ENCODE results near the gene MBP. TPM values are rescaled to one million over a fixed set of nuclear protein-coding genes. Genes with fewer than 3 reads are reported as not detected.
"Not testable (repeated sequence)": the region's sequence is repeated elsewhere in the genome, so short reads cannot be mapped to it uniquely, and the experiment has no call there.

The MBP gene
- total RNA-seq, 2 experiments from 2014 or later, result 35.9 to 36.6 TPM

DNA sequence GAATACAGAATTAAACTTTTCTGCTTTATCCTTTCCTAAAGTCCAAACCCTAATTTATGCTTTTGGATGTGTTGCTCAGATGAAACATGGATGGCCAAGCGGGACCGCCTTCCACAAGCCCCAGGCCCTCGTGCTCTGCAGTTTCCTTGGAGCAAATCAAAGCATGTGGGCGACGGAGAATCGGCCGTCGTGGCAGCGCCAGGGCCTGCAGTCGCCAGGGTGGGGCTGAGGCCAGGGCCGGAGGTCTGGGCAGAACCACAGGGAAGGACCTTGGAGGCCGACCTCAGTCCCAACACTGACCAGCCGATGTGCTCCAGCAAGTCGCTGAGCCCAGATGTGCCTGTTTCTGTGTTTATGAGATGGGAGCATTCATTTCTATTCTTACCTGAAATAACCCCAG, 108.1 kb downstream of the MBP start:
- no peaks in the 10 kb centered on the region for H3K27me3 Mint-ChIP-seq (ENCODE audit: low read depth)
- H3K36me3 Mint-ChIP-seq (ENCODE audit: low read depth), result peaks cover 4% of the 10 kb centered on the region
- no peak overlapping the region for H3K4me3 Mint-ChIP-seq
- CTCF ChIA-PET, result no interaction called here
- no peak for DNase-seq
- H3K9me3 Mint-ChIP-seq, result no peaks in the 10 kb centered on the region
- intact Hi-C loops (cut with micrococcal nuclease), result no loop called here
- H3K4me1 Mint-ChIP-seq (ENCODE audit: low read depth), result peaks cover 3% of the 10 kb centered on the region
- H3K27ac Mint-ChIP-seq, result no peak overlapping the region

DNA sequence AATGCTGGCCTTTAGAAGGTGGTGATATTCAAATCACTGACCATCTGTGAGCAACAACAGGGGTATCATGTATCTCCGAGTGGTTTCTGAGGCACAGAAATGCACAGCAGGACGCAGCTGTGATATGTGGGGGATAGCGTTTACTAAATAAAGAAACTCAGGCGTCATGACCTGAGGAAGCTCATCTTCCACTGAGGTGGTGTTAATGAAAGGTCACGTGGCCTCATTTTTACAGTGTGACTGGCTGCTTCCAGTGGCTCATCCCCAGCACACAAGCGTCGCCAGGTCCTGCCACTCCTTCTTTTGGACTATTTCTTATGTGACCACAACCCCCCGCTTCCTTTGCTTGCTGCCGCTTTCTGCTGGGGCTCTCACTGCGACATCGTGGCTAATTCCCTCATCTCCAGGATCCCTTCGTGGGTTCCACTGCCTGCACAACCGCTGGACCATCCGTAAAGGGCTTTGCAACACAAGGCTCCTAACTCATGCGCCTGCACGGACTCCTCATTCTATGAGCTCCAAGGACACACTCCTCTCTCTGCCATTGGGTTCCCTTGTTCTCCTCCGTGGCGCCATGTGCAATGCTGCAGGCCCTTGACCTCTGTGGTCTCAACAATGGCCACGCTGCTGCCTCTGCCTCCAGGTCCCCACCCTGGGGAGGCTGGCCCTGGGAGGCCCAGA, 109.3 kb downstream of the MBP start:
- peaks cover 9% of the 10 kb centered on the region for H3K36me3 Mint-ChIP-seq (ENCODE audit: low read depth)
- no peaks in the 10 kb centered on the region for H3K9me3 Mint-ChIP-seq
- no peaks in the 10 kb centered on the region for H3K27me3 Mint-ChIP-seq (ENCODE audit: low read depth)
- intact Hi-C loops (cut with micrococcal nuclease), result no loop called here
- DNase-seq, result no peak
- peaks cover 3% of the 10 kb centered on the region for H3K4me1 Mint-ChIP-seq (ENCODE audit: low read depth)
- H3K4me3 Mint-ChIP-seq, result no peak overlapping the region
- CTCF ChIA-PET, result interaction anchor here (0.7 to 0.8 kb wide), 2 partner anchors 31 to 40 kb away, joined by 3 read pairs; no protein-coding TSS in a partner anchor
- no peak overlapping the region for H3K27ac Mint-ChIP-seq

DNA sequence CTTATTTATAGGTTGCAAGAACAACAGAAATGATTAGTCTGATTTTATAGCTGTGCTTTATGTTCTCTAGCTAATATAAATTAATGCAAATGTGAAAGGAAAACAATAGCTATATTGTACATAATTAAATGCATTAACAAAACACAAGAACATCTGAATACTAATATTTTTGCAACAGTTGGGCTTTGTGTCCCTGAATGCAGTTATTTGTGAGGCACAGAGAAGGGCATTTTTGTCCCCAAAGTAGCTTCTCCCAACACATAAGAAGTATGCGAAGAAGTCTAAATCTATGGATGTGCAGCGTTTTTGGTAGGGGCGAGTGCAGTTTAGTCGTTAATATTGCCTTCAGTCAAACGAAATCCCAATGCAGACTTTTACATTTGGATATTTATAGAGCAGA, 110.0 kb downstream of the MBP start:
- H3K4me3 Mint-ChIP-seq, result no peak overlapping the region
- CTCF ChIA-PET, result interaction anchor here (0.7 to 0.8 kb wide), 2 partner anchors 32 to 39 kb away, joined by 3 read pairs; no protein-coding TSS in a partner anchor
- H3K27ac Mint-ChIP-seq, result no peak overlapping the region
- no peaks in the 10 kb centered on the region for H3K27me3 Mint-ChIP-seq (ENCODE audit: low read depth)
- intact Hi-C loops (cut with micrococcal nuclease), result no loop called here
- H3K36me3 Mint-ChIP-seq (ENCODE audit: low read depth), result peaks cover 11% of the 10 kb centered on the region
- no peaks in the 10 kb centered on the region for H3K9me3 Mint-ChIP-seq
- peaks cover 3% of the 10 kb centered on the region for H3K4me1 Mint-ChIP-seq (ENCODE audit: low read depth)
- no peak for DNase-seq

DNA sequence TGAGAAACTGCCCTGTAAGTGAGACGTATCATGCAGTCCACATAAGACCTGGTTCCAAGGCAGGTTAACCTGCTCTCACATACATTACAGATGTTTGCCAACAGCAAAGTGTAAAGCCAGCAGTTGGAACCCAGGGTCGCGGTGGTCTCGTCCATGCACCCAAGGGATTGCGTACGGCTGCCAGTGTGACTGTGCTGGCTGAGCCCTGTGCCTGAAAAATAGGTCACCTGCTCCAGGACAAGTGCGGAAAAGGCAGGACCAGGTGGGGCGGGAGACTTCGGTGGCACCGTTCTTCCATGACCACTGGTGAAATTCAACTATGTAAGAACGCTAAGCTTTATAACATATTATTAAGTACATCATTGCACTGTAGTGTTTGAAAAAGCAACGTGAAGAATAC, 110.5 kb downstream of the MBP start:
- Mint-ChIP-seq H3K4me3 (no peak overlapping the region), H3K27ac (no peak overlapping the region), H3K9me3 (no peaks in the 10 kb centered on the region), H3K4me1 (ENCODE audit: low read depth) (peaks cover 3% of the 10 kb centered on the region), H3K27me3 (ENCODE audit: low read depth) (no peaks in the 10 kb centered on the region), H3K36me3 (ENCODE audit: low read depth) (peaks cover 12% of the 10 kb centered on the region)
- CTCF ChIA-PET, result interaction anchor here (0.8 kb wide), 1 partner anchor 32 kb away, joined by 3 read pairs; no protein-coding TSS in a partner anchor
- no peak for DNase-seq
- intact Hi-C loops (cut with micrococcal nuclease), result no loop called here

DNA sequence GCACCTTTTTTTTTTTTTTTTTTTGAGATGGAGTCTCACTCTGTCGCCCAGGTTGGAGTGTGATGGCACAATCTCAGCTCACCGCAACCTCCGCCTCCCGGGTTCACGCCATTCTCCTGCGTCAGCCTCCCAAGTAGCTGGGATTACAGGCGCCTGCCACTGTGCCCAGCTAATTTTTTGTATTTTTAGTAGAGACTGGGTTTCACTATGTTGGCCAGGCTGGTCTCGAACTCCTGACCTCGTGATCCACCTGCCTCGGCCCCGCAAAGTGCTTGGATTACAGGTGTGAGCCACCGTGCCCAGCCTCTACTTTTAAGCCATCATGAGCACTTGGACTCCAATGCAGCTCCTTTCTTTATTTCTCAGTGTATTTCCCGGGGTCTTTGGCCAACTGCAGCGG, 111.1 kb downstream of the MBP start:
- H3K4me1 Mint-ChIP-seq (ENCODE audit: low read depth); H3K27ac Mint-ChIP-seq; intact Hi-C loops (cut with micrococcal nuclease); H3K4me3 Mint-ChIP-seq; DNase-seq; CTCF ChIA-PET; H3K9me3 Mint-ChIP-seq; H3K27me3 Mint-ChIP-seq (ENCODE audit: low read depth): not testable (repeated sequence)
- H3K36me3 Mint-ChIP-seq (ENCODE audit: low read depth), result peaks cover 14% of the 10 kb centered on the region

DNA sequence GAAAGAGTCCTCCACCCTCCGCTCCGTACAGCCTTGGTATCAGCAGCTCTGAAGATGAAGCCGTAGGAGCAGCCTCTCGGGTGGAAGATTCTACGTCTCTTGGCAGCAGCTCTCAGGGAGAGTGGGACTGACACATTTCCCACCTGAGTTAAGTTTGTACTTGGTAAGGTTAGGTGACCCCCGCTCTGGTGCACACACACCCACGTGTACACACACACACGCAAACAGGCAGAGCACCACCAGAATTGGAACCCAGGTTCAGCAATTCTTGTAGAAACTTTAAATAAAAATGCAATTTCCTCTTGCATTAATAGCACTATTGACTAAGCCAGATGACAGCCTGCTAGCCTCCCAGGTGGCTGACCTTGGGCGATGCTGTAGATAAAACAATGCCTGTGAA, 111.5 kb downstream of the MBP start:
- peaks cover 17% of the 10 kb centered on the region for H3K36me3 Mint-ChIP-seq (ENCODE audit: low read depth)
- DNase-seq, result no peak
- CTCF ChIA-PET, result no interaction called here
- H3K27ac Mint-ChIP-seq, result no peak overlapping the region
- intact Hi-C loops (cut with micrococcal nuclease), result no loop called here
- H3K4me3 Mint-ChIP-seq, result no peak overlapping the region
- H3K27me3 Mint-ChIP-seq (ENCODE audit: low read depth), result no peaks in the 10 kb centered on the region
- peaks cover 6% of the 10 kb centered on the region for H3K4me1 Mint-ChIP-seq (ENCODE audit: low read depth)
- no peaks in the 10 kb centered on the region for H3K9me3 Mint-ChIP-seq

DNA sequence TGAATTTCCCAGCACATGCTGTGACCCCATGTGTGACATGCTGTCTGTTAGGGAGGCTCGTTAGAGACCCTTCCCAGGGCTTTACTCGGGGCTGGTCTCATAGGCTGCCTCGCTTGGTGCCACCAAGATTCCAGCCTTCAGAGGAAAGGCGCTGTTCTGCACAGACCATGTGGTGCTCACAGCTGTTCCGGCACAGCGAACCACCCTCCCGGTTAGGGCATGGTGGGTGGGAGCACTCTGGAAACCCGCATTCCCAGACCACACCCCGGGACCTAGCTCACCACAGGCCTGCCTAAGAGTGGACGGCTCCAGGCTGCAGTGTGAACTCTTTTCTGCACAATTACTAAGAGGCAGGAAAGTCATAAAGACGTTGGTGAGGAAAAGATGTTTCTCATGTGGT, 112.0 kb downstream of the MBP start:
- Mint-ChIP-seq H3K36me3 (ENCODE audit: low read depth) (peaks cover 18% of the 10 kb centered on the region), H3K4me3 (no peak overlapping the region), H3K27me3 (ENCODE audit: low read depth) (no peaks in the 10 kb centered on the region), H3K27ac (no peak overlapping the region), H3K9me3 (no peaks in the 10 kb centered on the region), H3K4me1 (ENCODE audit: low read depth) (peaks cover 6% of the 10 kb centered on the region)
- intact Hi-C loops (cut with micrococcal nuclease), result no loop called here
- CTCF ChIA-PET, result interaction anchor here (0.5 kb wide), 1 partner anchor 632 kb away, joined by 3 read pairs; no protein-coding TSS in a partner anchor
- no peak for DNase-seq

DNA sequence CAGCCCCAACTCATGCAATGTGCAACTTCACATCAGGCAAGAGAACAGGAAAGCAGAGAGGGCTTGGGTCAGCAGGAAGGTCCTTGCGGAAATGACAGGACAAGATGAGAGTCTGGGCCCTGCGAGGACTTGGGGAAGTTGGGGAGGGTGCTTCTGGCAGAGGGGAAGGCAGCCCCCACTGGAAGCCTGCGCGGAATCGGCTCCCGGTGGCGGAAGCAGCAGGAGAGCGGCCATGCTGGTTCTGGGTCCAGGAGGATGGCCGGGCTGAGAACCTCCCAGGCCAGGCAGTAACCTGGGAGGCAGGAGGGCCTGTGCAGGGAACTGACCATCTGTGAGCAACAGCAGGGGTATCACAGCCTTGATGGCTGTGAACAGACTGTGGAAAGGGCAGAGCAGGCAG, 112.9 kb downstream of the MBP start:
- no peaks in the 10 kb centered on the region for H3K9me3 Mint-ChIP-seq
- CTCF ChIA-PET, result no interaction called here
- H3K36me3 Mint-ChIP-seq (ENCODE audit: low read depth), result peaks cover 22% of the 10 kb centered on the region
- intact Hi-C loops (cut with micrococcal nuclease), result no loop called here
- H3K4me3 Mint-ChIP-seq, result no peak overlapping the region
- H3K4me1 Mint-ChIP-seq (ENCODE audit: low read depth), result peaks cover 6% of the 10 kb centered on the region
- H3K27ac Mint-ChIP-seq, result no peak overlapping the region
- DNase-seq, result no peak
- no peaks in the 10 kb centered on the region for H3K27me3 Mint-ChIP-seq (ENCODE audit: low read depth)

DNA sequence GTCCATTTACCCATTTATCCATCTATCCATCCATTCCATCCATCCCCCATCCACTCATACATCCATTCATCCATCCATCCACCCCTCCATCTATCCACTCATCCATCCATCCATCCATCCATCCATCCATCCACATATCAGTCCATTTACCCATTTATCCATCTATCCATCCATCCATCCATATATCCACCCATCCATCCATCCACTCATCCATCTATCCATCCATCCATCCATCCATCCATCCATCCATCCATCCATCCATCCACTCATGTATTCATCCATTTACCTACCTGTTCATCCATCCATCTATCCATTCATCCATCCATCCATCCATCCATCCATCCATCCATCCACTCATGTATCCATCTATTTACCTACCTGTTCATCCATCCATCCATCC, 113.9 kb downstream of the MBP start:
- H3K4me3 Mint-ChIP-seq; H3K27me3 Mint-ChIP-seq (ENCODE audit: low read depth); intact Hi-C loops (cut with micrococcal nuclease); H3K9me3 Mint-ChIP-seq; CTCF ChIA-PET; DNase-seq; H3K4me1 Mint-ChIP-seq (ENCODE audit: low read depth); H3K27ac Mint-ChIP-seq: not testable (repeated sequence)
- peaks cover 22% of the 10 kb centered on the region for H3K36me3 Mint-ChIP-seq (ENCODE audit: low read depth)

DNA sequence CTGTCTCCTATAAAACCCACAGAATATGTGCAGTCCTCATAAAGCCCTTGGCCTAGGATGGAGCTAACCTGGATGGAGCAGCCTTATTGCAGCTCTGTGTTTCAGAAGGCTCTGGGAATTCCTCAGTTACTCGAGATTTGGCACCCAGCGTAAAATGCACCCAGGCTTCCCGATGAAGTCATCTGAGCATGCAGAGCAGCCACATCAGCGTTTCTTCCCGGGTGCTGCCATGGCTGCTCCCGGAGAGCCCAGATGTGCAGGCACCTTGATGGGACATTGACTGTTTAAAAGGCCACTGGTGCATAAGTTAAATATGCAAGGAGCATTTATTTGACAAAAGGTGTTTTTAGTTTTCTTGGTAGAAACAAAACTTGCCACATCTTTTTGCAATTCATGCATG, 115.2 kb downstream of the MBP start:
- Mint-ChIP-seq H3K4me1 (ENCODE audit: low read depth) (peaks cover 7% of the 10 kb centered on the region), H3K27me3 (ENCODE audit: low read depth) (no peaks in the 10 kb centered on the region)

DNA sequence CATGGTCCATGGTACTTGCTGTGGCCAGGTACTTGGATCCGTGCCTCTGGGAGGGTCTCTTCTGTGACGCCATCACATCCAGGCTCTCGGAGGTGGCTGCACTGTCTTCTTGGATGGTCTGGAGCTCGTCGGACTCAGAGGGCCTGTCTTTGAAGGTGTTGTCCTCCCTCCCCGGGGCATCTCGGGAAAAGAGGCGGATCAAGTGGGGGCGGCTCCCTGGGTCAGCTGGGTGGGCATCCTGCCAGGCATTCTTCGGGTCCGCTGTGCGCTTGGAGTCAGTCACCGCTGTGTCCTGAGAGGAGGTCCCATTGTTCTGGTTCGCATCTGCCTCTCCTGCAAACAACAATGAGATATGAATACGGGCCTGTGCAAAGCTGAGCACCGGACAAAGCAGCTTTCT, 115.6 kb downstream of the MBP start:
- Mint-ChIP-seq H3K4me1 (ENCODE audit: low read depth) (peaks cover 7% of the 10 kb centered on the region), H3K4me3 (no peak overlapping the region), H3K27me3 (ENCODE audit: low read depth) (no peaks in the 10 kb centered on the region), H3K27ac (no peak overlapping the region), H3K36me3 (ENCODE audit: low read depth) (peaks cover 28% of the 10 kb centered on the region), H3K9me3 (no peaks in the 10 kb centered on the region)
- no peak for DNase-seq
- CTCF ChIA-PET, result interaction anchor here (0.6 to 1.2 kb wide), 2 partner anchors 10 to 398 kb away, joined by 3 read pairs; no protein-coding TSS in a partner anchor
- intact Hi-C loops (cut with micrococcal nuclease), result no loop called here

More for the DNA sequence above, 115.2 kb downstream of the MBP start:
- CTCF ChIA-PET, result interaction anchor here (0.6 to 1.2 kb wide), 2 partner anchors 10 to 397 kb away, joined by 3 read pairs; no protein-coding TSS in a partner anchor
- intact Hi-C loops (cut with micrococcal nuclease), result no loop called here
- H3K36me3 Mint-ChIP-seq (ENCODE audit: low read depth), result peaks cover 27% of the 10 kb centered on the region
- DNase-seq, result no peak
- no peaks in the 10 kb centered on the region for H3K9me3 Mint-ChIP-seq
- no peak overlapping the region for H3K27ac Mint-ChIP-seq
- no peak overlapping the region for H3K4me3 Mint-ChIP-seq

DNA sequence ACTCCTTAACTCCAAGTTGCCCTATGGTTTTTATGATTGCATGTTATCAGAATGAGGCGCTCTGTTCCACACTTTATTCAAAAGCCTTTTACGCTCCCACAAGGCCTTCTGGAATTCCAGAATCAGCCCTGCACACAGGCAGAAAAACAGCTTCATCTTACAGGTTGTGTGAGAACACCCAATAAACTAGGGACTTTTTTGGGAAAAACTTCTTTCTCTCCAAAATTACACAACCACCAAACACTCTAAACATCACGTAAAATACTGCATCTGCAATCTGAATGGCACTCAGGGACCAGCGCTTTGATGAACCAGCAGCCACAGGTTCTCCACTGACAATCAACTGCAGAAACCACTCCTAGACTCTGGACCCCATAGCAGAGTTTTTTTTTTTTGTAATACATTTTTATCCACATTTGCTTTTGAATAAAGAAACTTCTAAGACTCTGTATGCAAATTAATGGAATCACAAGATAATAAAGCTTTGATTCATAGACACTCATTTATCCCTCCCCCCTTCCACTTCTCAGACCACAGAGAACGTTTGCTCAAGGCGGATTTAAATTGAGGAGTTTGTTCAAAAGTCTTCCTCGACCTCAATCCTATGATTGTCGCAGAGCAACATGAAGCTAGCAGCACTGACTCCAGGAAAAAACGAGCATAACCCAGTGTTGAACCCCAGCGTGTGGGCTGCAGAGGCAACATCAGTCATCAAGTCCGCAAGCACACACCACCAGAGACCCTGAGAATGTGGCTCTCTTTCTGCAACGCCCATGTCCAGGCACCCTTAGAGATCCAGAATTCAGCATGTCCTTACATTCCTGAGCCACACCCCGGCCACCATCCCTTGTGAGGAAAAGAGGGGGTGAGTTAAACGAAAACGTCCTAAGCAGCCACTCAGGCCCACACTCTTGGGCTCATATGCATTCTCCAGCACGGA, 116.5 kb downstream of the MBP start:
- Mint-ChIP-seq H3K4me3 (no peak overlapping the region), H3K27ac (no peak overlapping the region), H3K9me3 (no peaks in the 10 kb centered on the region), H3K27me3 (ENCODE audit: low read depth) (no peaks in the 10 kb centered on the region), H3K36me3 (ENCODE audit: low read depth) (peaks cover 34% of the 10 kb centered on the region), H3K4me1 (ENCODE audit: low read depth) (peaks cover 7% of the 10 kb centered on the region)
- intact Hi-C loops (cut with micrococcal nuclease), result no loop called here
- CTCF ChIA-PET, result interaction anchor here (1.2 to 2.5 kb wide), 2 partner anchors 9 to 16 kb away, joined by 3 to 6 read pairs; no protein-coding TSS in a partner anchor
- DNase-seq, result no peak
